Activated gamma-delta T cell treated with anti-CD3 and anti-CD28 coated beads, Interleukin-2, amount 50 U/mL, for 16 hours (primary cell): ENCODE results near the gene SAE1.
A peak's percentile ranks its signal among the peaks of the same experiment; 100 is the strongest.
"Not testable (repeated sequence)": the region's sequence is repeated elsewhere in the genome, so short reads cannot be mapped to it uniquely, and the experiment has no call there.

Source experiments
- DNase-seq: peaks from one replicate; pipeline ENCODE4 v3.0.0-alpha.2; 2020; ENCODE audit warnings: low read depth

Gene SAE1

GRCh38 chr19:47130120-47130588, 481 bp upstream of the SAE1 start:
- DNase-seq, result no peak

DNA sequence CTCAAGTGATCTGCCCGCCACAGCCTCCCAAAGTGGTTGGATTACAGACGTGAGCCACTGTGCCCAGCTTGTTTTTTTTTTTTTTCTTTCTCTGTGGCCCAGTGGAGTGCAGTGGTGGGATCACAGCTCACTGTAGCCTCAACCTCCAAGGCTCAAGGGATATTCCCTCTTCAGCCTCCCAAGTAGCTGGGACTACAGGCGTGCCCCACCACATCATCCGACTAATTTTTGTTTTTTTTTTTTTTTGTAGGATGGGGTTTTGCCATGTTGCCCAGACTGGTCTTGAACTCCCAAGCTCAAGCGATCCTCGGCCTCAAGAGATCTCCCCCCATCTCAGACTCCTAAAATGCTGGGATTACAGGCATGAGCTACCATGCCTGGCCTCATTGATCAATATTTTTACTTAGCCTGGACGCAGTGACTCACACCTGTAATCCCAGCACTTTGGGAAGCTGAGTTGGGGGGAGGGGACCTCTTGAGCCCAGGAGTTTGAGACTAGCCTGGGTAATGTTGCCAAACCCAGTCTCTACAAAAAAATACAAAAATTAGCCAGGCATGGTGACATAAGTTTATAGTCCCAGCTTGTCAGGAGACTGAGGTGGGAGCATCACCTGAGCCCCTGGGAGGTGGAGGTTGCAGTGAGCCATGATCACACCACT, 1.7 kb downstream of the SAE1 start:
- DNase-seq, result no peak

DNA sequence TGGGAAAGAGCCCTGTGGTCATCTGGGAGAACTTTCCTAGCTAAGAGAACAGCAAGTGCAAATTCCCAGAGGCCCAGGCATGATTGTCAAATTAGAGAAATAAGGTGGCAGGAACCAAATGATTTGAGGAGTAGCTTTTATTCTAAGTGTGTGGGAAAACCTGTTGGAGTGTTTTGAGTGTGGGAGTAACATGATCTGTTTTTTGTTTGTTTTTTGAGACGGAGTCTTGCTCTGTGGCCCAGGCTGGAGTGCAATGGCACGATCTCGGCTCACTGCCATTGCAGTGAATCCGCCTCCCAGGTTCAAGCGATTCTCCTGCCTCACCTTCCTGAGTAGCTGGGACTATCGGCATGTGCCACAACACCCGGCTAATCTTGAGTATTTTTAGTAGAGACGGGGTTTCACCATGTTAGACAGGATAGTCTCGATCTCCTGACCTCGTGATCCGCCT, 2.4 kb downstream of the SAE1 start:
- DNase-seq, result no peak

DNA sequence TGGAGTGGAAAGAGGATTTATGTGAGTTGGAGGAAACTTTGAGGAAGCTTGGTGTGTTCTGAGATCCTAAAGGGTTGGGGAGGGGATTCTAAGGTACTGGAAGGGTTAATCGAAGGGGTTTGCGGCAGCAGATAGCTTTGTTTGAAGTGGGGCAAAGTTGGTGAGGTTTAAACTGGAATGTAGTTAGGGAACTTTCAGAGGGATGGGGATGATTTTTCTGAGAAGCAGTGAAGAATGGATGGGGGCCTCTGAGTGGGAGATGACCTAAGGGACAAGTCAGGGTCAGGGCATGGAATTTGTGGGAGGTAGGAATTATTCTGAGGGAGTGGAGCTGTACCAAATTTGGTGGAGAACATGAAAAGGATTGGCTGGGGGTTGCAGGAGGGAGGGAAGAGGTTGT, 3.9 kb downstream of the SAE1 start:
- DNase-seq, result no peak

- no peak for DNase-seq
Observed at GRCh38 chr19:47135156-47135555, 4.5 kb downstream of the SAE1 start.

GRCh38 chr19:47141252-47141651, 10.6 kb downstream of the SAE1 start:
- DNase-seq, result not testable (repeated sequence)

- no peak for DNase-seq
Observed at GRCh38 chr19:47141695-47142094, 11.1 kb downstream of the SAE1 start.

DNA sequence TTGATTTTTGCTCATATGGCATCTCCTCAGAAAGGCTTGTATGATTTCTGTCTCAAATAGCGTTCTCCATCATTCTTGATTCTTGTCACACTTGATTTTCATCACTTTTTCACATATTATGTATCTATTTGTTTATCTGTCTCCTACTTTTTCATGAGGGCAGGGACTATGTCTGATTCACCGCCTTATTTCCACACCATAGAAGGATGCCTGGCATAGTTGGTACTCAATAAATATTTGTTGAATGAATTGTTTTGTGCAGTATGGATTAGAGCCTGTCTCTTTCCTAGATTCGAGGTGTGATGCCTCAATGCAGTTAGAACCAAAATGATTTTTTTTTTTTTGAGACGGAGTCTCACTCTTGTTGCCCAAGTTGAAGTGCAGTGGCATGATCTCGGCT, 12.1 kb downstream of the SAE1 start:
- DNase-seq, result no peak

GRCh38 chr19:47143322-47144073, 12.9 kb downstream of the SAE1 start:
- DNase-seq, result no peak

GRCh38 chr19:47144630-47145029, 14.0 kb downstream of the SAE1 start:
- no peak for DNase-seq

GRCh38 chr19:47145639-47146486, 15.2 kb downstream of the SAE1 start:
- no peak for DNase-seq

GRCh38 chr19:47146920-47147319, 16.3 kb downstream of the SAE1 start:
- DNase-seq, result no peak

DNA sequence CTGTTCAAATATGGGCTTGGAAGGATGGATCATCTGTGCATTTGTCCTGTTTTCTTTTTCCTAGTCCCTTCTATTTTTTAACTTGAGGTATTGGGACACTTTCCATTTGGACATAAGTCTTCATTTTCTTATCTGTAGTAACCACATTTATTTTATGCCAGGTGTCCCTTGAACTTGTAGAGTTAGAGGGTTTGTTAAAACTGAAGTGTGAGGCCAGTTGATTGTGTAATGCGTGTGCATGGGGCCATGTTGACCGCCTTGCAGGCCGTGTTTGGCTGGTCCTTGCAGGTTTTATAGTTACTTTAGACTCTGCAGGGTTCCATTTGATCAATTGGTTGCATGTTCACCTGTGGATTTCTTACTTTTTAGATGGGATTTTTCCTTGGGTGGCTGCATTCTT, 21.0 kb downstream of the SAE1 start:
- no peak for DNase-seq

GRCh38 chr19:47152205-47152604, 21.6 kb downstream of the SAE1 start:
- DNase-seq, result no peak

- no peak for DNase-seq
Observed at GRCh38 chr19:47152632-47153031, 22.0 kb downstream of the SAE1 start.

DNA sequence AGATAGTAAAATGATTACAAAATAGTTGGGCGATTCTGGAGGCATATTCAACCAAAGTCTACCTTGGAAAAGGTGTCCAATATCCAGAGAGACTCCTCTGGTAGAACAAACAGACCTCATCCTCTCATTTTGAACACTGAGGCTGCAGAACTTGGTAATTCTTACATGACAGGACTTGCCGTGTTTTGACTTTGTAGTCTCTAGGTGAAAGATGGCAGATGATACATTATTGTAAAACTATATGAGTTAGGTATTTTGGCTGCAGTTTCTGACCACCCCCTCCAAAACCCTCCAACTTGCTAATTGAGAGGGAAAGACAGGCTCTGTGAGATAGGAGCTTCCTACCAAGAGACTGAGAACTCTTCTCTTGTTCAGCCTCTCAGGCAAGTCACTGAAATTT, 22.6 kb downstream of the SAE1 start:
- DNase-seq, result no peak

DNA sequence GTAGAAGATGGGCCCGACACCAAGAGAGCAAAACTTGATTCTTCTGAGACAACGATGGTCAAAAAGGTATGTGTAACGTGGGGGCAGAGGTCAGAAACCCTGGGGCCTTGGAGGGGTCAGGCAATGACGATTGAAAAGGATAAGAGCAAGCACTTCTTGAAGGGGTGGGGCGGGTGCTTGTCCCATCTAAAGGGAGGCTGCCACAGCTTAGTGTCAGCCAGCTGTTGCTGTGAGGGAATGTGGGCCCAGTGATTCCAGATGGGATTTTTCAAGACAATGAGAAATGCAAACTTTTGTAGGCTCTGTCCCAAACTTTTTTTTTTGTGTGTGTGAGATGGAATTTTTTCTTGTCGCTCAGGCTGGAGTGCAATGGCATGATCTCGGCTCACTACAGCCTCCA, 24.5 kb downstream of the SAE1 start:
- no peak for DNase-seq

GRCh38 chr19:47156861-47157430, 26.3 kb downstream of the SAE1 start:
- DNase-seq, result no peak

DNA sequence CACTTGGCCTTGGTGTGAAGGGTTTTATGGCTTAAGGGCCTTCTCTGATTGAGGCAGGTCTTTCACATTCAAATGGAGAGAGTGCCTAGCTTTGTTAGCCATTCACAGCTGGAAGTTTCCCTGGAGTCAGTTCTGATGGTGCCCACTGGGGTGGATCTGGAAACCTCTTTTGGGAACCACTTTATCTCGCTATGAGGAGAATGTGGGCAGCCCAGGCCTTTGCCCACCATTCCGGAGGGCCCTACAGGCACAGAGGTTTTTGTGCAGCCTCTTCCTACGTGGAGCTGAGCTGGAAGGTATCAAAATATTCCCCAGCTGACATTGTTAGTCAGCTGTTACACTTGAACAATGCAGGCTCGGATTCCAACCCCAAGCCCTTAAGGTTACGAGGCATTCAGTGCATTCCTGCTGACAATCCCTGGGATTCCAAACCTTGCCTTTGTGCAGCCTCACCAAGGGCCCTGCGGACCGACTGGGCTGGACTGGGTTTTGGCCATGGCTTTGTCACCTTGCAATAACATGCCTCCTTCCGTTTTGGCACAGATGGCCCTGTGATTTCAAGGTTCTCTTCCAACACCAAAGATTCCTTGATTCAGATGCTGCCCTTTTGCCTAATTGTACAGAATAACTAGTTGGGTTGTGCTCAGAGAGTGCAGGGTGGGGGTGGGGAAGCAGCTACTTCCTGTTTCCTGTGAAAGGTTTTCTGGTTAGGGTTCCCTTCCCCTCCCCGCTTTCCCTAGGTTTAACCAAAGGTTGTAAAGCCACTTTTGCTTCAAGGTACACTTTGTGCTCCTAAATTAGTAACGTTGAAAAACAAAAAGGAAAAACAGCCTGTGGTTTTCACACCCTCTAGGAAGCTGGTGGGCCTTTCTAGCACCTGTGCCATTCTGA, 27.0 kb downstream of the SAE1 start:
- no peak for DNase-seq

DNA sequence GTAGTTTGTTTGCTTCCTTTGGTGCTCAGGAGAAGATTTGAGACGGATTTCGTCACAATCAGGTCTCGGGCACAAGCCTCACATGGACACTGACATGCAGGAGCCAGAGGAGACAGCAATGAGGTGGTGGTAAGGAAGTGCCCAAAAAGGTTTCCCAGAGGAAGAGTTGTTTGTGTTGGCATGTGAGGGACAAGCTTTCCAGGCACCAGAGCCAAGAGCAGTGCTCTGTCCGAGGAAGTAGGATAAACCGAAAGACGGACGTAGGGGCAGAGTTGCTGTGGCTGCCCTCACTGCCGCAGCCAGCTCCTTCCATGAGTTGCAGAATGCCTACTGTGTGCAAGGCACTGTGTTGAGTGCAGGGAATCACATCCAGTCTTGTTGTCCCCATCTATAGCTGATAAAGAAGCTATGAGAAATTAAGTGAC, 27.7 kb downstream of the SAE1 start:
- no peak for DNase-seq

DNA sequence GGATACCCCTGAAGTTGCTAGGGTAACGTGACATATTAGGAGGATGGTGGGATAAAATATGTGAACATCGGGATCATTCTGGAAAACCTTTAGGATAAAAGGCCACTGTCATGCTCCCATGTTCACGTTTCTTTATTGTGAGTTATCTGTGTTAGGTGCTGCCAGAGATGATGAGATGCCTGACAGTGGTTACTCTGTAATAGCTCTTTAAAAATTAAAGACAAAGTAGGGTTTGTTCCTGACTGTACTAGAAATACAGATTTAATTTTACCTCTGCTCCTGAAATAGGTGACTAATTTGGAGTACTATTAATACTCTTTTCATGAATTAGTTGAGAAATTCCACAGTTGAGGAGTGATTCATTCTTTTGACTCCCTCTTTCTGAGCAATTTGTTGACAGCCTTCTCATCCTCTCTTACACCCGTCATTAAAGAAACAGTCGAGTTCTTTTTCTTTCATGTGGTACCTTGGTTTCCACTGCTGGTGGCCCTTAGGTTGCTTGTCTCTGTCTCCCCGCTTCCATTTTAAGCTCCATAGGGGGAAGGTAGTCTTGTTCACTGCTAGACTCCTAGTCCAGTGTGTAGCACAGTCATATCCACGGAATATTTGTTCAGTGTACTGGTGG, 28.4 kb downstream of the SAE1 start:
- peak; percentile 7 for DNase-seq
